Cardiac muscle cell (in vitro differentiated cells and primary cell): ENCODE data around the gene CARMIL1. TPM values are rescaled to one million over a fixed set of nuclear protein-coding genes. Genes with fewer than 3 reads are reported as not detected.

Experiments used
- DNase-seq, 2 donors: peaks; one replicate each; pipeline versions ENCODE4 v3.0.0 to v3.0.0-alpha.2; 2010 to 2017; ENCODE audit warnings: low read depth in 1 of 2, low spot score in 1 of 2
- H3K27ac ChIP-seq: fragments of 200-600 bp; sonication (generic); 2 replicates; pipeline ENCODE4 v1.5.1; 2016
- H3K27me3 ChIP-seq: fragments of 200-600 bp; sonication (generic); 2 replicates; pipeline ENCODE4 v1.6.0; 2016; ENCODE audit warnings: control low read depth
- H3K36me3 ChIP-seq: fragments of 200-600 bp; sonication (generic); 2 replicates; pipeline ENCODE4 v1.5.1; 2016; ENCODE audit warnings: control low read depth
- H3K4me1 ChIP-seq: fragments of 200-600 bp; sonication (generic); 2 replicates; pipeline ENCODE4 v1.8.1; 2017; ENCODE audit warnings: low read depth, mild to moderate bottlenecking, mixed run types
- H3K4me3 ChIP-seq: fragments of 200-600 bp; sonication (generic); 2 replicates; pipeline ENCODE4 v1.5.1; 2016; ENCODE audit warnings: mild to moderate bottlenecking
- H3K9me3 ChIP-seq: fragments of 200-600 bp; sonication (generic); 2 replicates; pipeline ENCODE4 v1.5.1; 2017; ENCODE audit warnings: low read depth, mild to moderate bottlenecking, control low read depth
- CTCF ChIP-seq: IDR thresholded peaks from 2 replicates; pipeline ENCODE4 v1.5.1; 2012; ENCODE audit warnings: low read depth, mild to moderate bottlenecking, low read length
- polyA plus RNA-seq: library from polyadenylated mRNA; unstranded; fragments of >200 nt; fragmentation: Nextera tagmentation; extraction: Ambion mirVana; gene quantifications from 2 replicates; pipeline ENCODE4 v1.2.1, GENCODE V29; 2016
- total RNA-seq: library from RNA; depleted of rRNA; stranded (reverse); fragments of >200 nt; gene quantifications from 2 replicates; pipeline ENCODE4 v1.2.3, GENCODE V29; 2016

CARMIL1 gene
- total and polyA plus RNA-seq, 2 experiments from 2014 or later = 15.7 to 63.6 TPM

GRCh38 chr6:25469797-25470388 is 190.7 kb downstream of the CARMIL1 start:
- H3K4me3 ChIP-seq = no peak overlapping the region
- no peaks in the 10 kb centered on the region for H3K4me1 ChIP-seq
- H3K9me3 ChIP-seq = no peaks in the 10 kb centered on the region
- TF ChIP-seq CTCF = no peak
- DNase-seq = no peak
- peaks cover 17% of the 10 kb centered on the region for H3K36me3 ChIP-seq
- H3K27me3 ChIP-seq = no peaks in the 10 kb centered on the region
- no peak overlapping the region for H3K27ac ChIP-seq

DNA sequence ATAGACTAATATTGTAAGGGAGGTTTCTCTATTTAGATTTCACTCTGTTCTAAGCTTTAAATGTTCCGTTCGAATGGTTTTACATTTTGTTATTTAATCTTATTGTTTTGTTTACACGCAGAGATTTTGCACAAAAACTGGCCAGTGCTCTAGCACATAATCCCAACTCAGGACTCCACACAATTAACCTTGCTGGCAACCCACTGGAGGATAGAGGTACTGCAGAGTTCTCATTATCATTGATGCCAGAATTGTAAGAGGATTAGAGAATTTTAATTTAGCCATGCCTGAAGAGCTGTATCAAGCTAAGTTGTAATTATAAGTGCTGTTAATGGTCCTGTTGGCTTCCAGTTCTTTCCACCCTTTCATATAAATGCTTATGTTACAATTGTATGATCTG is 193.1 kb downstream of the CARMIL1 start:
- peak; percentile 26 for TF ChIP-seq CTCF
- H3K27ac ChIP-seq = no peak overlapping the region
- no peaks in the 10 kb centered on the region for H3K4me1 ChIP-seq
- H3K4me3 ChIP-seq = no peak overlapping the region
- peak in 1 of 2 donors; percentile 10 for DNase-seq
- H3K9me3 ChIP-seq = no peaks in the 10 kb centered on the region
- peaks cover 17% of the 10 kb centered on the region for H3K36me3 ChIP-seq
- no peaks in the 10 kb centered on the region for H3K27me3 ChIP-seq

DNA sequence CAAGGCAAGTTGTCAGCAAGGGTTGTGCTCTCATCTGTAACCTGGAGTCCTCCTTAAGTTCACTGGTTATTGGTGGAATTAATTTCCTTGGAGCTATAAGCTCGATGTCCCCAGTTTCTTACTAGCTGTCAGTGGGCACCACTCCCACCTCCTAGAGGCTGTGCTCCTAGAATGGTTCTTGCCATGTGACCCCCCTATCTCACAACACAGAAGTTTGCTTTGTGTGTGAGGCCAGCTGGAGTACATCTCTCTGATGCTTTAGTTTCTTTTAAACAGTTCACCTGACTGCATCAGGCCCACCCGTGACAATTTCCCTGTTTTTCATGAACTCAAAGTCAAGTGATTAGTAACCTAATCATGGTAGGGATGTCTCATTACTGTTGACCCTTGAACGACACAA is 193.7 kb downstream of the CARMIL1 start:
- no peaks in the 10 kb centered on the region for H3K27me3 ChIP-seq
- no peak overlapping the region for H3K27ac ChIP-seq
- no peaks in the 10 kb centered on the region for H3K9me3 ChIP-seq
- H3K4me1 ChIP-seq = peaks cover 3% of the 10 kb centered on the region
- peaks cover 17% of the 10 kb centered on the region for H3K36me3 ChIP-seq
- no peak overlapping the region for H3K4me3 ChIP-seq
- no peak for DNase-seq
- no peak for TF ChIP-seq CTCF

DNA sequence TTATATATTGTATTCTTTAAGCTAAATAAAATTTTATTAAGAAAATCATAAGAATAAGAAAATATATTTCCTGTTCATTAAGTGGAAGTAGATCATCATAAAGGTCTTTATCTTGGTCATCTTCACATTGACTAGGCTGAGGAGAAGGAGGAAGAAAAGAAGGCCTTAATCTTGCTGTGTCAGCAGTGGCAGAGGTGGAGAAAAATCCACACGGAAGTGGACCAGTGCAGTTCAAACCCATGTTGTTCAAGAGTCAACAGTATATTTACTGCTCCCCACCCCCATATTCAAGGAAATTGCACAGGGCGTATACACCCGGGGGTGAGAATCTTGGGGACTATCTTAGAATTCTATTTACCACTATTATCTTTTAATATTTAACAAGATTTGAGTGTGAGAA is 194.3 kb downstream of the CARMIL1 start:
- no peaks in the 10 kb centered on the region for H3K27me3 ChIP-seq
- no peaks in the 10 kb centered on the region for H3K9me3 ChIP-seq
- no peak for TF ChIP-seq CTCF
- H3K4me1 ChIP-seq = peaks cover 3% of the 10 kb centered on the region
- no peak overlapping the region for H3K27ac ChIP-seq
- peaks cover 17% of the 10 kb centered on the region for H3K36me3 ChIP-seq
- H3K4me3 ChIP-seq = no peak overlapping the region
- no peak for DNase-seq

GRCh38 chr6:25476126-25476525 is 197.0 kb downstream of the CARMIL1 start:
- Histone ChIP-seq H3K4me1 (peaks cover 3% of the 10 kb centered on the region), H3K27ac (no peak overlapping the region)

More at GRCh38 chr6:25476126-25476525, 197.0 kb downstream of the CARMIL1 start:
- peak in 1 of 2 donors; percentile 62 for DNase-seq
- Histone ChIP-seq H3K4me3 (no peak overlapping the region), H3K27me3 (no peaks in the 10 kb centered on the region), H3K36me3 (peaks cover 19% of the 10 kb centered on the region), H3K9me3 (no peaks in the 10 kb centered on the region)
- no peak for TF ChIP-seq CTCF
